ENCODE measurements around the gene ZSWIM4. TPM values are rescaled to one million over a fixed set of nuclear protein-coding genes. Genes with fewer than 3 reads are reported as not detected.

ZSWIM4 gene
- total RNA-seq, 4 donors from 2014 or later, result 0.26 to 8.4 (median 6.0) TPM

DNA sequence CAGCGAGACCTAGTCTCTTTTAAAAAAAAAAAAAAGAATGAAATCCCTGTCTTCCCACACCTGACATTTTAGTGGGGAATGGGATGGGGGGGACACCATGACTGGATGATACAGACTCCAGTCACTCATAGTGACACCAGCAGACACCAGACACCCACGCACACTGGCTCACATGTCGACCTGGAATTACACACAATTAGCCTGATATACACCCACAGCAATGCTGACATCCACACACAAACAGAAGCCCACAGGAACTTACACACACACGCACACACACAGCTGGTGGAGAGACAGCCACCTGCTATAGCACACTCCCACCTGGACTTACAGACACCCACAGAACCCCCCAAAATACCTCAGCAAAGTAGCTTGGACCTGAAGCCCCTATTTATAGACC is 73.4 kb downstream of the ZSWIM4 start:
- H3K4me1 ChIP-seq, result peaks cover 0 to 18% of the 10 kb centered on the region in 2 donors
- H3K4me3 ChIP-seq, result no peak overlapping the region
- no peaks in the 10 kb centered on the region for H3K9me3 ChIP-seq
- peaks cover 0 to 3% of the 10 kb centered on the region in 2 donors for H3K27me3 ChIP-seq
- intact Hi-C loops (cut with DNase I; ENCODE audit: low total_unique reads), result loop anchor here (10.0 kb wide), 1 partner anchor 274 kb away; no protein-coding TSS in a partner anchor
- H3K27ac ChIP-seq, result no peak overlapping the region
- H3K36me3 ChIP-seq, result no peaks in the 10 kb centered on the region
- TF ChIP-seq POLR2A (IDR thresholded peaks at IDR 0.05), result no peak
- TF ChIP-seq, protein P1, sequence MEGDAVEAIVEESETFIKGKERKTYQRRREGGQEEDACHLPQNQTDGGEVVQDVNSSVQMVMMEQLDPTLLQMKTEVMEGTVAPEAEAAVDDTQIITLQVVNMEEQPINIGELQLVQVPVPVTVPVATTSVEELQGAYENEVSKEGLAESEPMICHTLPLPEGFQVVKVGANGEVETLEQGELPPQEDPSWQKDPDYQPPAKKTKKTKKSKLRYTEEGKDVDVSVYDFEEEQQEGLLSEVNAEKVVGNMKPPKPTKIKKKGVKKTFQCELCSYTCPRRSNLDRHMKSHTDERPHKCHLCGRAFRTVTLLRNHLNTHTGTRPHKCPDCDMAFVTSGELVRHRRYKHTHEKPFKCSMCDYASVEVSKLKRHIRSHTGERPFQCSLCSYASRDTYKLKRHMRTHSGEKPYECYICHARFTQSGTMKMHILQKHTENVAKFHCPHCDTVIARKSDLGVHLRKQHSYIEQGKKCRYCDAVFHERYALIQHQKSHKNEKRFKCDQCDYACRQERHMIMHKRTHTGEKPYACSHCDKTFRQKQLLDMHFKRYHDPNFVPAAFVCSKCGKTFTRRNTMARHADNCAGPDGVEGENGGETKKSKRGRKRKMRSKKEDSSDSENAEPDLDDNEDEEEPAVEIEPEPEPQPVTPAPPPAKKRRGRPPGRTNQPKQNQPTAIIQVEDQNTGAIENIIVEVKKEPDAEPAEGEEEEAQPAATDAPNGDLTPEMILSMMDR (IDR thresholded peaks at IDR 0.05), result no peak
- DNase-seq, result no peak

DNA sequence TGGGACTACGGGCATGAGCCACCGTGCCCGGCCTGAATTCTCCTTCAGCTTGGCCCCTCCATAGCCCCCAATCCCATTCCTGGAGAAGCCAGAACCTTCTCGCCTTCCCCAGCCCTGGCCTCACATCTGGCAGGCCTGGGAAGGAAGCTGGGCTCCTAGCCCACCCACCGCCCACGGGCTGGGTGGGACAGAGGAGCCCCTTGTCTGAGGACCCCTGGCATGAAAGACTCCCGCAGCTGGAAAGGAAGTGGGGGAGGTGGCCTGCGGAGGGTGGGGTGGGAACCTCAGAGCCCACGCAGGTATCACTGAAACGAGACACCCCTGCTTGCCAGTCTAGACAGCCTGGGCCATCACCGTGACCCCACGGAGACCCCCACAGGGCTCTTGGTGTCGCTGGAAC is 74.0 kb downstream of the ZSWIM4 start:
- Histone ChIP-seq H3K36me3 (no peaks in the 10 kb centered on the region), H3K27me3 (peaks cover 0 to 3% of the 10 kb centered on the region in 2 donors), H3K9me3 (no peaks in the 10 kb centered on the region), H3K27ac (no peak overlapping the region), H3K4me1 (peaks cover 0 to 18% of the 10 kb centered on the region in 2 donors), H3K4me3 (no peak overlapping the region)
- TF ChIP-seq POLR2A (IDR thresholded peaks at IDR 0.05), result no peak
- TF ChIP-seq, protein P1 (IDR thresholded peaks at IDR 0.05), result no peak
- intact Hi-C loops (cut with DNase I; ENCODE audit: low total_unique reads), result loop anchor here (10.0 kb wide), 1 partner anchor 274 kb away; no protein-coding TSS in a partner anchor
- no peak for DNase-seq

DNA sequence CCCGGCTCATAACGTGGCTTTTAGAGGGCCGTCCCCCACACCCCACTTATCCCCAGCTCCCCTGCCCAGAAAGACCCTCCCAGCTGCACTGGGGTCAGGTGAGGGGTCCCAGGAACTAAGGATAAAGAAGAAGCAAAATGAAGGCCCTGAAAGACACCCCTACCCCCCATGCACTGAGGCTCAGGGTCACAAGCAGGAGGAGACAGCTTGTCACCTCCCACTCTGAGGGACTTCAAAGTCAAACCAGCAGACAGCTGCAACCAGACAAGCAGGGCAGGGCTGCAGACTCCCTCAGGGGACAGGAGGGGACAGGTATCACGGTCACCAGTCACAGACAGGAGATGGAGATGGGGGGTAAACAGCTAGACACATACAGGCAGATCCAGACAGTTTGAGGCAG is 75.6 kb downstream of the ZSWIM4 start:
- intact Hi-C loops (cut with DNase I; ENCODE audit: low total_unique reads), result no loop called here
- Histone ChIP-seq H3K4me3 (no peak overlapping the region), H3K9me3 (no peaks in the 10 kb centered on the region), H3K27me3 (peaks cover 0 to 3% of the 10 kb centered on the region in 2 donors), H3K36me3 (no peaks in the 10 kb centered on the region), H3K27ac (no peak overlapping the region), H3K4me1 (peaks cover 0 to 10% of the 10 kb centered on the region in 2 donors)
- TF ChIP-seq, protein P1 (IDR thresholded peaks at IDR 0.05), result no peak
- TF ChIP-seq POLR2A (IDR thresholded peaks at IDR 0.05), result no peak
- DNase-seq, result no peak

DNA sequence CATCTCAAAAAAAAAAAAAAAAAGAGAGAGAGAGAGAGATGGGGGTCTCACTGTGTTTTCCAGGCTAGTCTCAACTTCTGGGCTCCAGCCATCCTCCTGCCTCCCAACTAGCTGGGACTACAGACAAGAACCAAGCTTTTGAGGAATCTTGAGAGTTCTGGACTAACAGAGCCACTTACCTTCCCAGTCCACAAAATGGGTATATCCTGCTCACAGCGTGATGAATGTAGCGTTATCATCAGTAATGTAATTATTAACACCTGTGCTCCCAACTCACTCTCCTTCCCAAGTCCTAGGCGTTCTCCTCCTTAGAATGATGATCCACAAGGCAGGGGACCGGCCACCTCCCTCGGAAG is 77.1 kb downstream of the ZSWIM4 start:
- peak overlapping the region in 1 of 2 donors; percentile 17 for H3K4me3 ChIP-seq
- H3K9me3 ChIP-seq, result no peaks in the 10 kb centered on the region
- H3K36me3 ChIP-seq, result no peaks in the 10 kb centered on the region
- DNase-seq, result no peak
- H3K27ac ChIP-seq, result no peak overlapping the region
- H3K4me1 ChIP-seq, result peaks cover 0 to 6% of the 10 kb centered on the region in 2 donors
- H3K27me3 ChIP-seq, result peaks cover 0 to 3% of the 10 kb centered on the region in 2 donors
- TF ChIP-seq, protein P1 (IDR thresholded peaks at IDR 0.05), result no peak
- no peak for TF ChIP-seq POLR2A (IDR thresholded peaks at IDR 0.05)
- intact Hi-C loops (cut with DNase I; ENCODE audit: low total_unique reads), result no loop called here

DNA sequence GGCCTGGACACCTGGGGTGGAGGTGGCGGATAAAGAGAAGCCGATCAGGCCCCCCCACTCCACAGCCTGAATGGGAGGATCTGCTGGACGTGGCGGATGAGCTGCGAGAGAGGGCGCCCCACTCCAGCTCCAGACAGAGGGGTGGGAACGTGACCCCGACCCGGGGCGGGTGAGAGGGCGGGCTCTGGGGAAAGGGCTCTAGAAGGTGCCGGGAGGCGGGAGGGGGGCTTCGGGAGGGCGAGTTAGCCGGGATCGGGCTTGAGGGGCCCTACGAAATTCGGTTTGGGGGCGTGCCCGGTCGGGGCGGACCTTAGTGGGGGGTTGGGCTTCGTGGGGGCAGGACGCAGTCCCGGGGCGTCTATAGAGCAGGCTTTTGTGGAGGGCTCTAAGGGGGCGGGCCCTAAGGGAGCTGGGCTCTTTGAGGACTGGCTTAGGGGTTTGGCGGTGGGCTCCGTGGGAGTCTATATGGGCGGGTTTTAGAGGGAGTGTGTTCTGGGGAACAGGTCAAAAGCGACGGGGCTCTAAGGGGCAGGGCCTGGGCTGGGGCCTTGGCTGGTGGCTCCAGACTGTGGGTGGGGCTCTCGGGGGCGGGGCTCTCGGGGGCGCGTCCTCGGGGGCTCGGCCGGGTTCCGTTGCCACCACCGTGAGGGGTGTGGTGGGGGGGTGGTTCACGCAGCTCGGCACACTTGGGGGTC is 77.6 kb downstream of the ZSWIM4 start:
- Histone ChIP-seq H3K4me1 (peaks cover 0 to 6% of the 10 kb centered on the region in 2 donors), H3K9me3 (no peaks in the 10 kb centered on the region), H3K36me3 (no peaks in the 10 kb centered on the region), H3K27ac (no peak overlapping the region), H3K27me3 (peaks cover 0 to 3% of the 10 kb centered on the region in 2 donors), H3K4me3 (peak overlapping the region in 1 of 2 donors; percentile 17)
- TF ChIP-seq POLR2A (IDR thresholded peaks at IDR 0.05), result no peak
- TF ChIP-seq, protein P1 (IDR thresholded peaks at IDR 0.05), result no peak
- DNase-seq, result no peak
- intact Hi-C loops (cut with DNase I; ENCODE audit: low total_unique reads), result no loop called here
